GM23338 (cell line): Measurements from ENCODE around the gene PRKAR1B. TPM values are rescaled to one million over a fixed set of nuclear protein-coding genes. Genes with fewer than 3 reads are reported as not detected.

Experiments
- ATAC-seq: fragments of 200-7000 bp; cut with Tn5 transposase; 3 replicates; pipeline ENCODE4 v1.9.1; 2020
- DNase-seq: peaks from one replicate; pipeline ENCODE4 v3.0.0-alpha.2; 2015; ENCODE audit warnings: low spot score
- H2AFZ ChIP-seq: fragments of 200-600 bp; sonication (generic); 2 replicates; pipeline ENCODE4 v1.8.0; 2016; ENCODE audit warnings: antibody characterized with exemption, mild to moderate bottlenecking, moderate library complexity
- H3F3A ChIP-seq: fragments of 200-600 bp; sonication (generic); replicated peaks from 2 replicates; pipeline ENCODE4 v1.8.0; 2017; ENCODE audit warnings: antibody characterized with exemption, mixed run types, low read depth
- H3K27ac ChIP-seq: fragments of 200-600 bp; sonication (generic); 2 replicates; pipeline ENCODE4 v1.6.1; 2016; ENCODE audit warnings: low read depth
- H3K27me3 ChIP-seq: fragments of 200-600 bp; sonication (generic); 2 replicates; pipeline ENCODE4 v1.8.0; 2016; ENCODE audit warnings: mild to moderate bottlenecking, mixed run types, moderate library complexity; ENCODE audit not compliant: insufficient read depth
- H3K36me3 ChIP-seq: fragments of 200-600 bp; sonication (generic); 2 replicates; pipeline ENCODE4 v1.8.0; 2016; ENCODE audit warnings: mild to moderate bottlenecking; ENCODE audit not compliant: insufficient read depth
- H3K4me1 ChIP-seq: fragments of 200-600 bp; sonication (generic); 2 replicates; pipeline ENCODE4 v1.8.0; 2016; ENCODE audit warnings: mild to moderate bottlenecking, moderate library complexity; ENCODE audit not compliant: insufficient read depth
- H3K4me2 ChIP-seq: fragments of 200-600 bp; sonication (generic); 2 replicates; pipeline ENCODE4 v1.7.1; 2017; ENCODE audit warnings: mixed run types
- H3K4me3 ChIP-seq: fragments of 200-600 bp; sonication (generic); 2 replicates; pipeline ENCODE4 v1.6.1; 2016; ENCODE audit warnings: mixed run types
- H3K79me2 ChIP-seq: fragments of 200-600 bp; sonication (generic); replicated peaks from 2 replicates; pipeline ENCODE4 v1.8.0; 2017; ENCODE audit warnings: mild to moderate bottlenecking; ENCODE audit not compliant: insufficient read depth
- H3K9me2 ChIP-seq: fragments of 200-600 bp; sonication (generic); 2 replicates; pipeline ENCODE4 v1.8.0; 2017; ENCODE audit not compliant: insufficient read depth
- H4K20me1 ChIP-seq: fragments of 200-600 bp; sonication (generic); replicated peaks from 2 replicates; pipeline ENCODE4 v1.8.0; 2017; ENCODE audit warnings: mild to moderate bottlenecking; ENCODE audit not compliant: insufficient read depth
- H3K27ac Mint-ChIP-seq: 2 replicates; pipeline ENCODE4 v1.8.0; 2020; ENCODE audit warnings: inconsistent platforms, mild to moderate bottlenecking, moderate library complexity, mixed read lengths
- H3K27me3 Mint-ChIP-seq: 3 replicates; pipeline ENCODE4 v1.8.0; 2022; ENCODE audit warnings: low read depth, mild to moderate bottlenecking, moderate library complexity, mixed read lengths, inconsistent platforms; ENCODE audit not compliant: insufficient read depth, poor library complexity
- H3K36me3 Mint-ChIP-seq: 3 replicates; pipeline ENCODE4 v1.8.0; 2021; ENCODE audit warnings: low read depth, mild to moderate bottlenecking, inconsistent platforms, moderate library complexity, mixed read lengths
- H3K4me1 Mint-ChIP-seq: 3 replicates; pipeline ENCODE4 v1.8.0; 2020; ENCODE audit warnings: mild to moderate bottlenecking, inconsistent platforms, mixed read lengths
- H3K4me3 Mint-ChIP-seq: 3 replicates; pipeline ENCODE4 v1.8.0; 2021; ENCODE audit warnings: moderate library complexity, mild to moderate bottlenecking, inconsistent platforms, mixed read lengths
- H3K9me3 Mint-ChIP-seq: 3 replicates; pipeline ENCODE4 v1.8.0; 2020; ENCODE audit warnings: moderate library complexity, mild to moderate bottlenecking, inconsistent platforms, mixed read lengths
- CREB1 ChIP-seq: fragments of 250-450 bp; sonication (Bioruptor Pico); IDR thresholded peaks from 2 replicates; pipeline ENCODE4 v1.5.0; 2020; ENCODE audit warnings: low read depth, mild to moderate bottlenecking, moderate library complexity
- CTCF ChIP-seq, 2 experiments: fragments of 200-600 bp in 1 of 2; sonication (generic) in 1 of 2; conservative IDR thresholded peaks; 2 replicates each; pipeline versions ENCODE4 v1.5.1 to v1.6.1; 2016 to 2017; ENCODE audit warnings: antibody characterized with exemption in 2 of 2, low read depth in 2 of 2, mild to moderate bottlenecking in 2 of 2, moderate library complexity in 1 of 2
- EZH2 ChIP-seq: fragments of 200-600 bp; sonication (generic); IDR thresholded peaks from one replicate; pipeline ENCODE4 v1.8.0; 2017; ENCODE audit warnings: antibody characterized with exemption, mild to moderate bottlenecking, low read depth; ENCODE audit not compliant: unreplicated experiment
- EZH2phosphoT487 ChIP-seq: fragments of 200-600 bp; sonication (generic); IDR thresholded peaks from one replicate; pipeline ENCODE4 v1.8.1; 2018; ENCODE audit warnings: antibody characterized with exemption; ENCODE audit not compliant: unreplicated experiment
- JUNB ChIP-seq: IDR thresholded peaks from one replicate; pipeline ENCODE4 v1.6.1; 2016; ENCODE audit warnings: antibody characterized with exemption; ENCODE audit not compliant: unreplicated experiment
- NANOG ChIP-seq: IDR thresholded peaks from 2 replicates; pipeline ENCODE4 v1.6.1; 2016; ENCODE audit warnings: antibody characterized with exemption, borderline replicate concordance
- POLR2AphosphoS5 ChIP-seq: IDR thresholded peaks from 2 replicates; pipeline ENCODE4 v1.6.1; 2016; ENCODE audit warnings: antibody characterized with exemption, low read depth
- REST ChIP-seq: IDR thresholded peaks from one replicate; pipeline ENCODE4 v1.6.1; 2018; ENCODE audit warnings: antibody characterized with exemption; ENCODE audit not compliant: unreplicated experiment
- STAT1 ChIP-seq: IDR thresholded peaks from one replicate; pipeline ENCODE4 v1.6.1; 2016; ENCODE audit warnings: antibody characterized with exemption; ENCODE audit not compliant: unreplicated experiment
- ZNF114 ChIP-seq: fragments of 250-450 bp; sonication (Bioruptor Pico); IDR thresholded peaks from 2 replicates; pipeline ENCODE4 v1.5.0; 2020; ENCODE audit warnings: mild to moderate bottlenecking, moderate library complexity
- ZNF462 ChIP-seq: fragments of 250-450 bp; sonication (Bioruptor Pico); IDR thresholded peaks from 2 replicates; pipeline ENCODE4 v1.5.0; 2020; ENCODE audit warnings: mild to moderate bottlenecking, moderate library complexity
- polyA plus RNA-seq: library from polyadenylated mRNA; unstranded; fragments of >200 nt; fragmentation: Nextera tagmentation; extraction: Ambion mirVana; gene quantifications from 2 replicates; pipeline ENCODE4 v1.2.1, GENCODE V29; 2016
- total RNA-seq: library from RNA; depleted of rRNA; stranded (reverse); fragments of >200 nt; shearing (Covaris generic); gene quantifications from 2 replicates; pipeline ENCODE4 v1.2.3, GENCODE V29; 2014

Gene PRKAR1B
- total and polyA plus RNA-seq, 2 experiments from 2014 or later: 35.7 to 36.7 TPM

- Histone ChIP-seq H3K27me3 (no peaks in the 10 kb centered on the region), H3K4me2 (no peak overlapping the region), H3K4me1 (no peaks in the 10 kb centered on the region), H4K20me1 (peaks cover 14% of the 10 kb centered on the region; the same call in 1 of the 2 replicates), H3F3A (peaks cover 8% of the 10 kb centered on the region; the same call in 1 of the 2 replicates), H3K9me2 (no peaks in the 10 kb centered on the region), H3K36me3 (peaks cover 6% of the 10 kb centered on the region; the same call in 1 of the 2 replicates), H3K4me3 (no peak overlapping the region), H2AFZ (no peak overlapping the region), H3K27ac (0 out of 2 replicates have a peak overlapping the region, but pooled peaks have one; percentile 26), H3K79me2 (0 out of 2 replicates have a peak, but pooled peaks cover 4% of the 10 kb centered on the region)
- DNase-seq (no peak), ATAC-seq (no peak)
- H3K4me3 Mint-ChIP-seq: no peak overlapping the region
- no peaks in the 10 kb centered on the region; the same call in 2 of the 3 replicates for H3K9me3 Mint-ChIP-seq
- TF ChIP-seq JUNB (no peak), ZNF462 (CRISPR knock-in tag) (no peak), POLR2AphosphoS5 (no peak), REST (no peak), EZH2 (no peak), EZH2phosphoT487 (no peak), STAT1 (no peak), CREB1 (CRISPR knock-in tag) (no peak), ZNF114 (CRISPR knock-in tag) (no peak), CTCF (conservative IDR thresholded peaks at IDR 0.05; ENCODE audit: low read depth in 2 of 2) (no peak), NANOG (no peak)
- H3K36me3 Mint-ChIP-seq: peaks cover 38% of the 10 kb centered on the region
- no peaks in the 10 kb centered on the region; the same call in 2 of the 3 replicates for H3K4me1 Mint-ChIP-seq
- H3K27me3 Mint-ChIP-seq: peaks cover 3% of the 10 kb centered on the region
- no peak overlapping the region for H3K27ac Mint-ChIP-seq
These were observed 46.0 kb upstream of the PRKAR1B start for GRCh38 chr7:772861-773621.
